ENCODE data around the gene TMEM145. TPM values are rescaled to one million over a fixed set of nuclear protein-coding genes. Genes with fewer than 3 reads are reported as not detected.

The TMEM145 gene
- total and polyA plus RNA-seq, 4 experiments from 2014 or later, result not detected

DNA sequence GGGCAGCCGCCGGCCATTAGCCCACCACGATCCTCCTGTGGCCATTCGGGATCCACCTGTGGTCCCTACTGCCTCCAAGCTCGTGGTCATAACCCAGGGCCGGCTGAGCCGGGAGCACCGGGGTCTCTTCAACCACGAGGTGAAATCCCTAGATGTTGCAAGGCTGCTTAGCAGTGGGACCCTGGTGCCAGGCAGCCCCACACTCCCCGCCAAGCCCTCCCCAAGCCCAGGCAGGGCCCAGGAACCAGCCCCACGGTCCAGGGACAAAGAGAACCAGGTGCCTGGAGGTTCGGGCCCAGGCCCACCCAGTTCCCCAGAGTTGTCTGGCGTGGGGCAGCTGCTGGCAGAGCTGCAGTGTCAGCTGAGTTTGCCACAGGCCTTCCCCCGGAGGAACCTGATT lies 3.4 kb upstream of the TMEM145 start:
- no peak for DNase-seq
- Histone ChIP-seq H3K27ac (ENCODE audit: low read depth, low read length) (no peak overlapping the region), H3K4me1 (ENCODE audit: insufficient read depth, low read length) (peaks cover 14% of the 10 kb centered on the region), H3K36me3 (ENCODE audit: insufficient read depth, low read length) (no peaks in the 10 kb centered on the region), H3K27me3 (ENCODE audit: insufficient read depth, low read length) (peaks cover 26% of the 10 kb centered on the region), H3K4me3 (ENCODE audit: low read length in 2 of 2) (no peak overlapping the region), H3K9me3 (ENCODE audit: control insufficient read depth in 1 of 2, low read length in 2 of 2) (no peaks in the 10 kb centered on the region)
- intact Hi-C loops (cut with micrococcal nuclease), result no loop called here
- no peaks in the 10 kb centered on the region for H3K36me3 Mint-ChIP-seq
- peaks cover 0 to 1% (median 0%) of the 10 kb centered on the region in 8 donors for H3K9me3 Mint-ChIP-seq
- H3K4me1 Mint-ChIP-seq, result peaks cover 2 to 17% (median 8%) of the 10 kb centered on the region in 4 donors
- H3K4me3 Mint-ChIP-seq, result no peak overlapping the region
- POLR2A ChIA-PET (ENCODE audit: partially characterized antibody), result no interaction called here
- CTCF ChIA-PET (ENCODE audit: partially characterized antibody), result no interaction called here
- peaks cover 17 to 21% of the 10 kb centered on the region in 2 donors for H3K27me3 Mint-ChIP-seq
- H3K27ac Mint-ChIP-seq, result no peak overlapping the region

DNA sequence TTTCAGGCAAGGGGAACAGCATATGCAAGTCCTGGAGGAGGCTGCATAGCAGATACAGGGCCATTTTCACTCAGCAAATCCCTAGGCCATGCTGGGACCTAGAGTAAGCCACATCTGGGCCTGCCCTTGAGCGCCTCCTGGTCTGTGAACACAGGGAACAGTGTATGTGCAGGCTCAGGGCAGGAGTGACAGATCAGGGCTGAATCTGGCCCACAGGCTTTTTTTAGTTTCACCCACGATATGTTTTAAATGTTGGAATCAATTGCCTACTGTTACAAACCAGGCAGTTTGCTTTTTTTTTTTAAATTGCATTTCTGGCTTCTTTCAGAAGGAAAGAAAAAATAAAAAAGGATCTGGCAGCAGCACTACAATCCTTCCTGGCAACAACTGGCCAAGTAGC lies 1.5 kb upstream of the TMEM145 start:
- Mint-ChIP-seq H3K27ac (no peak overlapping the region), H3K4me3 (no peak overlapping the region), H3K36me3 (no peaks in the 10 kb centered on the region), H3K27me3 (peaks cover 17 to 26% of the 10 kb centered on the region in 2 donors), H3K4me1 (peaks cover 2 to 21% (median 8%) of the 10 kb centered on the region in 4 donors), H3K9me3 (peaks cover 0 to 1% (median 0%) of the 10 kb centered on the region in 8 donors)
- CTCF ChIA-PET (ENCODE audit: partially characterized antibody), result interaction anchor here (0.6 to 1.6 kb wide), 2 partner anchors 32 to 212 kb away, joined by 3 to 4 read pairs; no protein-coding TSS in a partner anchor
- POLR2A ChIA-PET (ENCODE audit: partially characterized antibody), result interaction anchor here (0.6 to 1.2 kb wide), 2 partner anchors 69 to 131 kb away, joined by 3 to 5 read pairs; partner anchors contain the start of gene GSK3A
- Histone ChIP-seq H3K27me3 (ENCODE audit: insufficient read depth, low read length) (peaks cover 26% of the 10 kb centered on the region), H3K36me3 (ENCODE audit: insufficient read depth, low read length) (no peaks in the 10 kb centered on the region), H3K4me3 (ENCODE audit: low read length in 2 of 2) (no peak overlapping the region), H3K9me3 (ENCODE audit: control insufficient read depth in 1 of 2, low read length in 2 of 2) (no peaks in the 10 kb centered on the region), H3K4me1 (ENCODE audit: insufficient read depth, low read length) (peaks cover 14% of the 10 kb centered on the region), H3K27ac (ENCODE audit: low read depth, low read length) (no peak overlapping the region)
- intact Hi-C loops (cut with micrococcal nuclease), result no loop called here
- DNase-seq, result no peak

DNA sequence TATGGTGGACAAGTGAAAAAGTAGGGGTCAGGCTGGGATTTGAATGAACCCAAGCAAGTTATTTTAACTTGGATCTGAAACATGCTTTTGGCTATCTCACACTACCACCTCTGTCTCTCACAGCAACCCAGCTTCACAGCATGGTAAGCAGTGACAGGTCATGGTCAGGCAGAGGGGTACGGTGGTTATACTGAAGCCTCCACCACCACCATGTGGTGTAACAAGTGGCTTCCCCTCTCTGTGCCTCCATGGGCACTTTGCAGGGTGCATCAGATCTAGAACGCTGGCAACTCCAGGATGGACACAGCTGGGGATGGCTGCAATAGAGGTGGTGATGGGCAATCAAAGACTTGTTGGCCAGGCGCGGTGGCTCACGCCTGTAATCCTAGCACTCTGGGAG lies 739 bp upstream of the TMEM145 start:
- no peaks in the 10 kb centered on the region for H3K9me3 ChIP-seq (ENCODE audit: control insufficient read depth in 1 of 2, low read length in 2 of 2)
- H3K27ac ChIP-seq (ENCODE audit: low read depth, low read length), result no peak overlapping the region
- intact Hi-C loops (cut with micrococcal nuclease), result no loop called here
- H3K4me3 ChIP-seq (ENCODE audit: low read length in 2 of 2), result no peak overlapping the region
- ChIA-PET POLR2A (ENCODE audit: partially characterized antibody) (no interaction called here), CTCF (ENCODE audit: partially characterized antibody) (interaction anchor here (1.0 kb wide), 1 partner anchor 204 kb away, joined by 3 read pairs; no protein-coding TSS in a partner anchor)
- H3K36me3 ChIP-seq (ENCODE audit: insufficient read depth, low read length), result no peaks in the 10 kb centered on the region
- no peak for DNase-seq
- Mint-ChIP-seq H3K27me3 (peaks cover 18 to 26% of the 10 kb centered on the region in 2 donors), H3K4me3 (peak overlapping the region in 7 of 8 donors; percentile 42 to 78 (median 58)), H3K9me3 (peaks cover 0 to 1% (median 0%) of the 10 kb centered on the region in 8 donors), H3K4me1 (peaks cover 2 to 27% (median 14%) of the 10 kb centered on the region in 4 donors), H3K36me3 (no peaks in the 10 kb centered on the region), H3K27ac (no peak overlapping the region)
- H3K4me1 ChIP-seq (ENCODE audit: insufficient read depth, low read length), result peaks cover 14% of the 10 kb centered on the region
- peaks cover 26% of the 10 kb centered on the region for H3K27me3 ChIP-seq (ENCODE audit: insufficient read depth, low read length)

DNA sequence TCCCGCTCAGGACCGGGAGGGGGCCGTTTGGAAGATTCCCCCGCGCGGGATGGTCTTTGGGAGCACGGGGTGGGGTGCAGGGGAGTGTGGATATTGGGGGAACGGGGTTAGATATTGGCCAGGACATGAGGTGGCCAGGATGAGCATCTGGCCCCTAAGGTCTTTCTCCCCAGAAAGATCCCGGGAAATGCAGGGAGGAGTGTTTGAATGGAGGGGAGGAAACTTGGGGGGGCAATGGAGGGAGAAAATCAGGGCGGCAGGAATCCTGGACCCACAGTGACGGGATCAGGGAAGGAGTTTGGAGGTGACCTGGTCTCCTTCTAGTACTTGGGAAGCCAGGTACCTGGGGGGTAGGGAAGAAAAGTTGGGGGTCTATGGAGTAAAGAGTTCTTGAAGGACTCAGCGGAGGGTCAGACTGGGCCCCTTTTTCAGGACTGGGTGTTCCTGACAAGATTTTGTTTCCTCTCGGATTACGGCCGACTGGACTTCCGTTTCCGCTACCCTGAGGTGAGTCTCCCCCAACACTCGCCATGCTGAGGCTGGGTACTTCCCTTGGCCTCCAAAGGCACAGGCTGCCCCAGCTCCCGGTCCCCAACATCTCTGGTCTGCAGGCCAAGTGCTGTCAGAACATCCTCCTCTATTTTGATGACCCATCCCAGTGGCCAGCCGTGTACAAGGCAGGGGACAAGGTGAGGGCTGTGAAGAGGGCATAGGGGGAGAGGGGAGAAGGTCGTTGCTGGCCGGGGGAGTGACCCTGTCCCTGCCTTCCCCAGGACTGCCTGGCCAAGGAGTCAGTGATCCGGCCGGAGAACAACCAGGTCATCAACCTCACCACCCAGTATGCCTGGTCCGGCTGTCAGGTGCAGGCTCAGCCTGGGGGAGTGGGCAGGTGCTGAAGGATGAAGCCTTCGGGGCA lies 989 bp downstream of the TMEM145 start:
- Histone ChIP-seq H3K4me3 (ENCODE audit: low read length in 2 of 2) (no peak overlapping the region), H3K27me3 (ENCODE audit: insufficient read depth, low read length) (peaks cover 26% of the 10 kb centered on the region), H3K27ac (ENCODE audit: low read depth, low read length) (no peak overlapping the region), H3K36me3 (ENCODE audit: insufficient read depth, low read length) (no peaks in the 10 kb centered on the region), H3K9me3 (ENCODE audit: control insufficient read depth in 1 of 2, low read length in 2 of 2) (no peaks in the 10 kb centered on the region), H3K4me1 (ENCODE audit: insufficient read depth, low read length) (peaks cover 14% of the 10 kb centered on the region)
- no peak for DNase-seq
- no peaks in the 10 kb centered on the region for H3K36me3 Mint-ChIP-seq
- ChIA-PET POLR2A (ENCODE audit: partially characterized antibody) (interaction anchor here (0.6 to 1.0 kb wide), 2 partner anchors 16 to 137 kb away, joined by 3 read pairs; no protein-coding TSS in a partner anchor), CTCF (ENCODE audit: partially characterized antibody) (no interaction called here)
- peaks cover 0 to 1% (median 0%) of the 10 kb centered on the region in 8 donors for H3K9me3 Mint-ChIP-seq
- H3K4me1 Mint-ChIP-seq, result peaks cover 2 to 27% (median 14%) of the 10 kb centered on the region in 4 donors
- intact Hi-C loops (cut with micrococcal nuclease), result no loop called here
- peak overlapping the region in 6 of 8 donors; percentile 30 to 80 (median 70) for H3K4me3 Mint-ChIP-seq
- H3K27ac Mint-ChIP-seq, result no peak overlapping the region
- peaks cover 18 to 26% of the 10 kb centered on the region in 2 donors for H3K27me3 Mint-ChIP-seq

DNA sequence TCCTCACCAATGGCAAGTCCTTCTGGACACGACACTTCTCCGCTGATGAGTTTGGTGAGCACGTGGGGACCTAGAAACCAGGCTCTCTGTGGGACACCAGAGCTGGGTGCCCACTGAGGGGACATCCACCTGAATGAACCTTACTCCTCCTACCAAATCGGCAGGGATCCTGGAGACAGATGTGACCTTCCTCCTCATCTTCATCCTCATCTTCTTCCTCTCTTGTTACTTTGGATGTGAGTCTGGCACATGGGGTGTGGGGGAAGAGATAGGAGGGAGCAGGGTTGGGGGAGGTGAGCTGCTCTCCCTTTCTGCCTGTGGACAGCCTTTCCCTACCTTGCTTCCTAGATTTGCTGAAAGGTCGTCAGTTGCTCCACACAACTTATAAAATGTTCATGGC lies 1.9 kb downstream of the TMEM145 start:
- DNase-seq, result no peak
- peak overlapping the region in 2 of 8 donors; percentile 29 to 46 for H3K4me3 Mint-ChIP-seq
- intact Hi-C loops (cut with micrococcal nuclease), result no loop called here
- Histone ChIP-seq H3K9me3 (ENCODE audit: control insufficient read depth in 1 of 2, low read length in 2 of 2) (no peaks in the 10 kb centered on the region), H3K27ac (ENCODE audit: low read depth, low read length) (no peak overlapping the region), H3K27me3 (ENCODE audit: insufficient read depth, low read length) (peaks cover 26% of the 10 kb centered on the region), H3K36me3 (ENCODE audit: insufficient read depth, low read length) (no peaks in the 10 kb centered on the region), H3K4me1 (ENCODE audit: insufficient read depth, low read length) (peaks cover 14% of the 10 kb centered on the region), H3K4me3 (ENCODE audit: low read length in 2 of 2) (no peak overlapping the region)
- H3K4me1 Mint-ChIP-seq, result peaks cover 2 to 27% (median 14%) of the 10 kb centered on the region in 4 donors
- H3K36me3 Mint-ChIP-seq, result no peaks in the 10 kb centered on the region
- no peak overlapping the region for H3K27ac Mint-ChIP-seq
- H3K9me3 Mint-ChIP-seq, result peaks cover 0 to 1% (median 0%) of the 10 kb centered on the region in 8 donors
- peaks cover 18 to 26% of the 10 kb centered on the region in 2 donors for H3K27me3 Mint-ChIP-seq
- ChIA-PET POLR2A (ENCODE audit: partially characterized antibody) (no interaction called here), CTCF (ENCODE audit: partially characterized antibody) (interaction anchor here (1.6 kb wide), 1 partner anchor 18 kb away, joined by 3 read pairs; no protein-coding TSS in a partner anchor)

DNA sequence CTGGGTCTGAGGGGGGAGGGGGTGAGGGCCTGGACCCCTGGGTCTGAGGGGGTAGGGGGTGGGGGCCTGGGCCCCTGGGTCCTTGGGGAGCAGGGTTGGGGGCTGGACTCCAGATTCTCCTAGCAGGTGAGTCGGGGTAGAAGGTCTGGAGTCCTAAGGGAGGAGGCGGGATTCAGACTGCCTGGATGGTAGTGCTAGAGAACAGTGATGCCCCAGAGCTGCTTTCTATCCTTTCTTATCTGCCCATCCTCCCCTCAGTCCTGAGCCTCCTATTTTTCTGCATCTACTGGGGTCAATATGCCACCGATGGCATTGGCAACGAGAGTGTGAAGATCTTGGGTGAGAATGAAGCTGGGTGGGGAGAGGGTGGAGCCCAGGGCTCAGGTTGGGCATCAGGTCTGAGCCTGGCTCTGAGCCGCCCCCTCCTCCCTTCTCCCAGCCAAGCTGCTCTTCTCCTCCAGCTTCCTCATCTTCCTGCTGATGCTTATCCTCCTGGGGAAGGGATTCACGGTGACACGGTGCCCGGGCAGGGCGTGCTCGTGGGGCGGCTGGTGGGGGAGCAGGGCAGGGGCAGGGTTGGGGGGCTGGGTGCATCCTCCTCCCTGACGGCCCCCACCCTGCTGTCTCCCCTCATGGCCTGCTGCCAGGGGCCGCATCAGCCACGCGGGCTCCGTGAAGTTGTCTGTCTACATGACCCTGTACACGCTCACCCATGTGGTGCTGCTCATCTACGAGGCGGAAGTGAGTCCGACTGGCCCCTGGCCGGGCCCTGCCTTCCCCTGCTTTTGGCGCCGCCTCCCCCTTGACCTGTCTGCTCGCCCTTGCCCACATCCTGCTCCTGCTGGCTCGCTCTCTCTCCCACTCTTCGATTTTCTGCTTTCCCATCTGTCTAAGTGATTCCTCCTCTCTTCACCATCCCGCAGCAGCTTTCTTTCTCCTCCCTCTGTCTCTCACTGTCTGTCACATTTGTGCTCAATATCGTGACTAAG lies 3.4 kb downstream of the TMEM145 start:
- DNase-seq, result no peak
- H3K9me3 Mint-ChIP-seq, result no peaks in the 10 kb centered on the region
- H3K4me1 Mint-ChIP-seq, result peaks cover 2 to 27% (median 14%) of the 10 kb centered on the region in 4 donors
- no peak overlapping the region for H3K4me3 ChIP-seq (ENCODE audit: low read length in 2 of 2)
- POLR2A ChIA-PET (ENCODE audit: partially characterized antibody), result no interaction called here
- H3K27me3 ChIP-seq (ENCODE audit: insufficient read depth, low read length), result peaks cover 26% of the 10 kb centered on the region
- no peak overlapping the region for H3K27ac ChIP-seq (ENCODE audit: low read depth, low read length)
- H3K27me3 Mint-ChIP-seq, result peaks cover 18 to 25% of the 10 kb centered on the region in 2 donors
- H3K9me3 ChIP-seq (ENCODE audit: control insufficient read depth in 1 of 2, low read length in 2 of 2), result no peaks in the 10 kb centered on the region
- H3K36me3 Mint-ChIP-seq, result no peaks in the 10 kb centered on the region
- intact Hi-C loops (cut with micrococcal nuclease), result no loop called here
- H3K4me3 Mint-ChIP-seq, result peak overlapping the region in 1 of 8 donors; percentile 33
- no peaks in the 10 kb centered on the region for H3K36me3 ChIP-seq (ENCODE audit: insufficient read depth, low read length)
- CTCF ChIA-PET (ENCODE audit: partially characterized antibody), result interaction anchor here (1.6 kb wide), 1 partner anchor 20 kb away, joined by 3 read pairs; no protein-coding TSS in a partner anchor
- H3K4me1 ChIP-seq (ENCODE audit: insufficient read depth, low read length), result peaks cover 14% of the 10 kb centered on the region
- H3K27ac Mint-ChIP-seq, result peak overlapping the region in 1 of 7 donors; percentile 17
